Inferior parietal cortex (tissue), 1 donor: ENCODE measurements around the gene TIRAP.
"Not testable (repeated sequence)": the region's sequence is repeated elsewhere in the genome, so short reads cannot be mapped to it uniquely, and the experiment has no call there.

Experiments used
- DNase-seq: peaks from one replicate; pipeline ENCODE4 v3.0.0-alpha.2; 2016; ENCODE audit errors: extremely low spot score

The TIRAP gene

DNA sequence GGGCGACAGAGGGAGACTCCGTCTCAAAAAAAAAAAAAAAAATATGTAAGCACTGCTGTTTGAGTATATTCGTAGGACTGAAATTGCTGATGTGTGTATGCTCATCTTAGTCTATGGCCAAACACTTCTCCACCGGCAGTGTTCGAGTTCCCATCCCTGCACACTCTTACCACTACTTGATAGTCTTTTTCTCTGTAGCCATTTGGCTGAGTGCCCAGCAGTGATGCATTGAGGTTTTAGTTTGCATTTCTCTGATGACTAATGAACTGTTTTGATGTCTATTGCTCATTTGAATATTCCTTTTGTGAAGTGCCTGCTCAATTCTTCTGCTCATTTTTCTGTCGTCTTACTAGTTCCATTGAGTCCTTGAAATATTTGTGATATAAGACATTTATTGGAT, 1.9 kb downstream of the TIRAP start:
- DNase-seq: peak; percentile 75

DNA sequence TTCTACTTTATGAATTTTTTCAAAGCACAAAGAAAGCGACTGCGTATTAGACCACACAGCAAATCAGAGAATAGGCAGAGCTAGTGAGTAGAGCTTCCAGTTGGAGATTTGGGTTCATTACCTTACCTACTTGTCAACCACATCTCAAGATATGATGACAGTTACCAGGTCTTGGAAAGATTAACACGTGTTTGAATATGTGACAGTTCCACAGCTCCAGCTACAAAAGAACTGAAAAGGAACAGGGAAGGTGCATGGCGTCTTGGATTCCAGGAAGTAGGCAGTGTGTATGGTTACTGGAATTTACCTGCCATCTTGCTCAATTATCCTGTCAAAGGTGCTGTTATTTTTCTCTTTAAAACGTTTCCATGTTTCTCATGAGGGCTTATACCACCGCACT, 5.3 kb downstream of the TIRAP start:
- no peak for DNase-seq

DNA sequence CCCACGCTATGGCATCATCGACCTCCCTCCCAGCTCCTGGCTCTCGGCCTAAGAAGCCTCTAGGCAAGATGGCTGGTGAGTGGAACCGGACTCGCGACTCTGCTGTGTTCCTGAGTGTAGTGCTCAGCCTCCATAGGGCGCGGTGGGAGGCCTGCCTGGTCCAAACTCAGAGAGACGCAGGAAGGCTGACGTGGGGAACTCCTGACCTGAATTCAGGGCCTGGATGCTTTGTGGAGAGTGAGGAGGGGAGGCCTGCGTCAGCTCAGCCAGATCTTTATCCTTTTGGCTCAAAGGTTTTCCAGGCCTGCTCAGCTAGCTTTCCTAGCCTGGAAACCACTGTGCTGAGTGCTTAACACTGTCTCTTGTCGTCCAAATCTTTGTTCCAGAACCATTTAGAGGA, 8.0 kb downstream of the TIRAP start:
- no peak for DNase-seq

DNA sequence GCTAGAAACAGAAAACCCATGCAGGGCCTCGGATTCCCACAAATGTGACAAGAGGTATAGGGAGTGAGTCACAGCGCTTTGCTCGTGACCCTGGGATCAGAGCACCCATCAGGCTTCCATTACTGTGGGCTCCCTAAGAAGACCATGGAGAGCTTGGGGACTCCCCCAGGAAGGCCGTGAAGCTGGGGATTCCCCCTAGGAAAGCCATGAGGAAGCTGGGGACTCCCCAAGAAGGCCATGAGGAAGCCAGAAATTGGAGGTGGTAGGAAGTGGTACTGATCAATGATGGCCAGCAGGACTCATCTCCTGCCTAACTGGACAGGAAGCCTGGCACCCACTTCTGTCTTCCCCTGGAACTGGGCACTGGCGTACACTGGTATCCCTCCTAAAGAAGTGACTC, 10.8 kb downstream of the TIRAP start:
- no peak for DNase-seq

DNA sequence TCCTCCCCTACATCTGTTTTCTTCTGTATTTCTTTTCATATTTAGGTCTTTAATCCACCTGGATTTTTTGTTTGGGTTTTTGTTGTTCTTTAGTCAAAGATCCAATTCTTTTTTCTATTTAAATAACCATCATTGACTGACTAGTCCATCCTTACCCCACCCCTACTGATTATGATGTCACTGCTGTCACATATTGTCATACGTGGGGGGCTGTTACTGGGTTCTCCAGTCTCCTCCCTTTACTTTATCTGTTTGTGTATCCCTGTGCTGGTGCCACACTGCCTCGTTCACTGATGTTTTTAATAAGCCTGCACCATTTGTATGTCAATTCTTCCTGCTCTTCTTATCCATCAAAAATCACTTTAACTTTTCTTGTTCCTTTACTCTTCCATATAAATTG, 14.1 kb downstream of the TIRAP start:
- DNase-seq: no peak

DNA sequence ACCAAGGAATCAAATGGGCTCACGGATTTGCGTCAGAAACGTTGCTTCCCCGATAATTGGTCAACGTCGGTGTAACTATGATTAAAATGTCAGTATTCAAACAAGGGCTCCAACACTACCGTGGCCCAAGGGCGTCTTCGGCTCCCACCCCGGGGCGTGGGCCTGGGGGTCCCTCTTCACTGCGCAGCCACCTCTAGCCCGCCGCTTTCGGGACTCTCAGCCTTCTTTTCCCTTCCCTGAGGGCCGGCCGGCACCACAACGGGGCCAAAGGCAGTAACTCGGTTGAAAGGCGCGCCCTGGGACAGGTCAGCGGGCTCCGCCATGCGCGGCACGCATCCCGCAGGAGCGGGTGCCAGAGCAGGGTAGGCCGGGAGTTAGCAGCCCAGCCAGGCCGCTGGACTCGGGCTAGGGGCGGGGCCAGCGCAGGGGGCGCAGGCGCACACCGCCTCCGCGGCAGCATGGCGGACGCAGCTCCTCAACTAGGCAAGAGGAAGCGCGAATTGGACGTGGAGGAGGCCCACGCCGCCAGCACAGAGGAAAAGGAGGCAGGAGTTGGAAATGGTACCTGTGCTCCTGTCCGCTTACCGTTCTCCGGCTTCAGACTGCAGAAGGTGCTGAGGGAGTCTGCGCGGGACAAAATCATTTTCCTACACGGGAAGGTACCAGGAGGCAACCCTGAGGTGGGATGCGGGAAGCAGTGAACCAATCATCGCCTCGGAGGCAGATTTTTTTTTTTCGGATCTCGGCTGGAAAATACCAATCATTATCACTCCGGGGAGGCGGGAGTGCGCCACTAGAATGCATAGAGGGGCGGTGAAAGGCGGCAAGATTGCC, 20.9 kb downstream of the TIRAP start, which contains the start of gene DCPS:
DCPS (plus strand) TSS at position 438 of the 834 bp plus-strand sequence; CDS start at position 459, 21 bp downstream.
- DNase-seq: peak; percentile 88

DNA sequence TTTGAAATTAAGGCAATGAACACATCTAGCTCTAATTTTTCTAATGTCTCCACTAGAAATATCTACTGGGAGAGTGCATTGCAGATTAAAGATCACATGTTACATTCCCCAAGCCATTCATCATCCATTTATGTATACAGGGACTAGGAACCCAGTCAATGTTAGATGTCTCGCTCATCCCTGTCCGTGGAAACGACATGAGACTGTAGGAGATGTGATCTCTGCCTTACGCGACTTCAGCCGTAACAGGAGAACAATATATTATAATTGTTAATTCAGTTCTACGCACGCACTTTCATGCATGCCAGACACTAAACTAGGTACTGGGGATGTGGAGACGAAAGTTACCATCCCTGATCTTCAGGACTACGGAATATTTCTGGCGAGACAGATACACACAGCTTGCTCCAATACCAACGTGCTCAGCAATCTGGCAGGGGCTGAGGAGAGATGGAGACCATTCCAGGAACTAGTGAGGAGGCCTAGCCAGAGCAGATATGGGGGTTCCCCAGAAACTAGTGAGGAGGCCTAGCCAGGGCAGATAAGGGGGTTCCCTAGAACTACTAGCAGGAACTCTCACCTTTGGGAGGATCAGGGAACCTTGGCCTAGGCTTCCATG, 21.7 kb downstream of the TIRAP start:
- no peak for DNase-seq

DNA sequence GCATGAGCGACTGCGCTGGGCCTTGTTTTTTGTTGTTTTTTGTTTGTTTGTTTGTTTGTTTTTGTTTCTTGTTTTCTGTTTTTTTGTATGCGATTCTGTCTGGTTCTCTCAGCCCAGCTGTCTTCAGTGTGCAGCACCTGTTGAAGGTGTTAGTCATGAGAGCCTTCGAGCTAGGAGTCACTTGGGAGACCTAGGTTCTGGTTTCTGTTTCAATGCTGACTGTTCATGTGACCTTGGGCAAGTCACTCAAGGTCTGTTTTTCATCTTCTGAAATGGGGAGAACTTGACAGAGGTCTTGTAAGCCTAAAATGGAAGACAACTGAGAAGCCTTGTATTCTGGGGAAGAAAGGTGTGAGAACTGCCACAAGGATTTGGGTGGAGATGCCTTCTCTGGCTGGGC, 22.8 kb downstream of the TIRAP start:
- no peak for DNase-seq

DNA sequence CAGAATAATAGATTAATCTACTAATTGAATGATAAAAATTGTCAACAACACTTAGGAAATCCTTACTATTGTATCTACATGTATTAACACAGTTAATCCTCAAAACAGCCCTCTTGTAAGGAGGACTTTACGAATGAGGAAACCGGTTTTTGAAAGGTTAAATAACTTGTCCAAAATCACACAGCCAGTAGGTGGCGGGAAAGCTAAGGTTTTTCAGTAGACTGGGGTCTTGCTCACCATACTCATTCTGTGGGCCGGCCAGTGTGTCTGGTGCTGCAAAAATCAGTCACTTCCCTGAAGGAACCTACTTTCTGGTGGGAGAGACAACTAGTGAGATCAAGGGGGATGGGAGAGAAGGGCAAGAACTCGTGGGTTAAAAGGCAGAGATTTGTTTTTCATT, 24.8 kb downstream of the TIRAP start:
- DNase-seq: peak; percentile 57

DNA sequence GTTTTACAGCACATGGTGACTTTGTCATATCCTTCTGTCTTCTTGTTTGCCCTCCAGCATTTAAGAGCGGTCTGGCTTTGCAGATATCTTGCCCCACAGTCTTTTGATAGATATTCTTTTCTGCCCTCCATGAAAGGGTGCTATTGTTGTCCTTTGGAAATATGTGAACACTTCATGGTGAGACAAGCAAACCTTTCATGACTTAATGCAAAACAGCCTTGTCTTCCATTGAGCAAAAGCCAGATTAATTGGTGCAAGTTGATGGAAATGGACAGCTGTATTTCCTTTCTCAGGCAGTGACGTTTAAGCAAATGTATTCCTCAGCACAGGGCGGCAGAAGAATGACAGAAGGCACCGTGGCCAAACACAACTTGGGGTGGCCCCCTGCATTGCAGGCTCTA, 25.4 kb downstream of the TIRAP start:
- DNase-seq: peak; percentile 58

DNA sequence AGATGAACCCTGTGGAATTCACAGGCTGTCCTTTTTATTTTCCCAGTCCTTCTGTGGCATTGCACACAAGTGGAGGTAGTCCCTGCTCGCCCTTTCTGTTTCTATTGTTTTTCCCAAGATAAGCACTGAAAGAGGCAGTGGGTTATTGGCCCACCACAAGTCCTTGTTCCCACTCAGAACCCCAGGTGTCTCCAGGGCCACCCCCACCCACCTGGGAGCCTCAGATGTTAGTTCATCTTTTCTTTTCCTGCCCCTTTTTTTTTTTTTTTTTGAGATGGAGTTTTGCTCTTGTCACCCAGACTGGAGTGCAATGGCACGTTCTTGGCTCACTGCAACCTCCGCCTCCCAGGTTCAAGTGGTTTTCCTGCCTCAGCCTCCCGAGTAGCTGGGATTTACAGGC, 25.9 kb downstream of the TIRAP start:
- DNase-seq: not testable (repeated sequence)

DNA sequence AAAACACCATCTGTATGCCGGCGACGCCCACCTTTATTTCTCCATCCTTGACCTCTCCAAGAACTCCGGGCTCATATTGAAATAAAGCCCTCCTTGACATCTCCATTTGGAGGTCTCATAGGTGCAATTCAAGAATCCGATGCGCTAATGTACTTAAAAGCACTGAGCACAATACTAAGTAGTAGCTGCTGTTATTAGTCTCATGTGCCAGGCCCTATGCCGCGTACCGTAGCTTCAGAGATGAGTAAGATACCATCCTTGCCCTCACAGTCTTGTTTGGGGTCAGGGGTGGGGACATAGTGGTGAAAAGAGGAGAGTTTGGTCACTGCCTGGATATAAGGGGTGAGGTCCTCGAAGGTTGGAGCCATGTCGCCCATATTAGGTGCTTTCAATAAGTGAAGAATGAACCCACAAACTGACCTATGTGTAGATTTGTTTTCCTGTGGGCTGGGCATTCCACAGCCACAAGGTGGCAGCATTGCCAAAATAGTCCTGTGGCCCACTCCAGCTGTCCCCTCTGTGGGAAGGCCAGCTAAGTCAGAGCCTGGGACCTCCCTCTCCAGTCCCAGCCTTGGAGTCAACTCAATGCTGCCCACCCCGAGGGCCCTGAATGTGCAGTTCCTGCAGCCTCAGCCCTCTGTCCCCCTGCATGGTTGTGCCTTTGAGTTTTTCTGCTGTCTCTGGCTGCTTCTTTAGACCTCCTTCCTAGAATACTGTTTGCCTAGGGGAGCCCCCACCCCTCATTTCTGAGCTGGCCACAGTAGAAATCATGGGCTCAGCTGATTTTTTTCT, 27.5 kb downstream of the TIRAP start:
- DNase-seq: peak; percentile 87

DNA sequence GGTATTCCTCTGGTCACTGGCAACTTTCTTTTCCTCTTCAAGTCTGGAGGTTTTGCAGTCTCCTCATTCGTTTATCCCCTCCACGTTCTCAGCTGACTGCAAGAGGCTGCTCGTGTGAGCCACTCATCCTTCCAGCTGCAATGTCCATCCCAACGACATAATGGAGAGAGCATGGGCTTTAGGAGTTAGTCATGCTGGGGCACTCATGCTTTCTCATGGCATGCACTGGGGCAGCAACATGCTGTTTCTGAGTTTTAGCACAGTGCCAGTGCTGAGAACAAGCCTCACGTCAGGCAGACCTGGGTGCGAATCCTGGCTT, 28.1 kb downstream of the TIRAP start:
- DNase-seq: no peak

DNA sequence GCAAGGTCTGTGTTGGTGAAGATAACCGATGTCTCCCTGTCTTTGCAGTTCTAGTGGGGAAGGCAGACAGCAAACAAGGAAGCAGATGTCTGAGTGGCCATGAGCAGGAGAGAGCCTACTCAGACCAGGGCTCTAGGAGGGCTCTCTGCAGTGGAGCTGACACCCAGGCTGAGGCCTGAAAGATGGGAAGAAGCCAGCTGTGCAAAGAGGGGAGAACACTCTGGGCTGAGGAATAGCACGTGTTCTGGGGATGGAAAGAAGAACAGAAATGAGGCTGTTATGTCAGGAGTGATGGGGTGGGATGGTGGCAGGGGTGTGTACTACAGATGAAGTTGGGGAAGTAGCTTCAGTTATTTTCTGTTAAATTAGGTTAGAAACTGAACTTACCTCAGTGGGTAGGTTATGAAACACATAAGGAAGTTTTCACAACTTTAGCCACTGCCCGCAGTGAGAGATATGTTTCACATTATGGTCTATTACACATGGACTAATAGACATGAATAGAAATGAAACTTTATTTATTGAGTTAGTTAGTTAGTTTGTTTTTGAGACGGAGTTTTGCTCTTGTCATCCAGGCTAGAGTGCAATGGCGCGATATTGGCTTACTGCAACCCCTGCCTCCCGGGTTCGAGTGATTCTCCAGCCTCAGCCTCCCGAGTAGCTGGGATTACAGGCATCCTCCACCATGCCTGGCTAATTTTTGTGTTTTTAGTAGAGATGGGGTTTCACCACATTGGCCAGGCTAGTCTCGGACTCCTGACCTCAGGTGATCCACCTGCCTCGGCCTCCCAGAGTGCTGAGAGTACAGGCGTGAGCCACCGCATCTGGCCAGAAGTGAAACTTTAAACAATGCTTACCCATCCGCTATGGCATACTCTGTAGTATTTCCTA, 28.8 kb downstream of the TIRAP start:
- no peak for DNase-seq

DNA sequence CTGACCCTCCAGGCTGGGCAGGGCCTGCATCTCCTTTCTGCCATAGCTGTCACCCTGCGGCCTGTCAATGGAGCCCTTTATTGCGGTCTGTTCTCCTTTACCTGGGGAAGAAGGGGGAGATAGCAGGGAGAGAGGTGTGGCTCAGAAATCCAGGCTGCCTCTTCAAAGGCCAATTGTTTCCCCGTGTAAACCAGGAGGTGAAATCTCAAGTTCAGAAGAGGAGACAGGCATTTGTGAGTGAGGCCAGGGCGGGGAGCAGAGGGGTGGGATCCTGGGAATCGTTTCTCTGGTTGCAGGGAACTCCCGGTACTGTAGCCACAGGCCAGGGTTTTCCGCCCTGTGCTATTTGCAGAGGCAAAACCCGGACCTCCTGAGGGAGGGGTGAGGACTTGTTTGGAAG, 30.1 kb downstream of the TIRAP start:
- DNase-seq: no peak

DNA sequence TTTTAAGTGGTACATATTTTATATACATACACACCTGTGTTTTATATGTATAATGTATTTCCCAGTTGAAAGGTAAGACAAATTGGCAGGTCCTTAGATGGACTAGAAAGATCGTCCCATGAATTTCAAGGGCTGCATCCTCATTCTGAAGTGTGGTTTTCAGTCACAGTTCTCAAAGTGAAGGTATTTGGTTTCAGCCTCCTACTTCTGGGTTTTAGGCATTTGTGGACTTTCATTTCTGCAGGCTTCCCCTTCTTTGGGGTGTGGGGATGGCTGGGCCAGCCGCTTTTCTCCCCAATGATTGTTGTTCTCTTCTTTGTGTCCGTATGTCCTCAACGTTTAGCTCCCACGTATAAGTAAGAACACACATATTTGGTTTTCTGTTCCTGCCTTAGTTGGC, 30.9 kb downstream of the TIRAP start:
- no peak for DNase-seq

DNA sequence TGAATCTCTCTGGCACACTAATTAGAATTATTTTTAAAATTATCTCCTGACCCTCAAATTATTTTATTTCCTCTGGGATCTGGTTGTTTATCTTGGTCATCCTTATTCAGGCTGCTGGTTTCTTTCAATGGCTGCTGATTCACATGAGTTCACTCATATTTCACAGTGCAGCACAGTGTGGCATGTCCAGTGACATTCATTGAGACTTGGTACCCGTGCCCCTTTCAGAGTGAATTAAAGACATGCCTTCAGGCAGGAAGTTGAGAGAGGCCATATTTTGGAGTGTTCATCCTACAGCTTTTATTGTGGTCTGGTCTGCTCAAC, 34.5 kb downstream of the TIRAP start:
- DNase-seq: no peak

DNA sequence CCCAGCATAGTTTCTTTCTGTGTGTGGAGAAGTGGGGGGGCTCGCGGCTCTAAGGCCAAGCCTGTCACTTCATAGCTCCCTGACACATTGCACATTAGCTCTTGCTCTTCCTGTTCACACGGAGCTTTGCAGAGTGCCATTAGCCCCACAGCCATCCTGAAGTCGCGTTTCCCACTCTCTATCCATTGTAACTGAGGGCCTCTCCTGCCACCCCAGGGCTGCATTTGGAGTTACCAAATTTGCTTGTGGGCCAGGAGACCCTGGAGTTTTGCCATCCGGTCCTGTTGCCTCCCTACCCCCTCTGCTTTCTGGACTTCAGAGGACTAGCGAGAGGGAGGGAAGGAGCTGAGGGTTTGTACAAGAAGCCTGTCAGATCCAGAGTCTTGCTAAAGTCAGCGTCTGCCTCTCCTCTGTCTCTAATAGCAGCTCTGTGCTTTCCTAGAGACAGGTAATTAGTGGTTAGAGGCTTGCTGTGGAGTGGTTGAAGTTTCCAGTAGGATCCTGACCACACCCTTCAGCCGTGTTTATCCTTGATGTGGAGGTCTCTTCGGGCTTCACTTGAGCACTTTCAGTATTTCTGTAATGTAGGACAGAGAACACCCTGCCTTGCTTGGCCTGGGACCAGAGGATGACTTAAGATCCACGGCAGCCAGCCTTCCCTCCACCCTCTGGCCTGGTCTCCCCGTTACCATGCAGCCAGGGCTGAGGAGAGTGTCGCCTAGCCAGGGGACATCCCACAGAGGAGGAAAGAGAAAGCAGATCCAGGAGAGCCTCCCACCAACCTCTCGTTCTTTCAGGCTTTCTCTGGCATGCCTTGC, 35.1 kb downstream of the TIRAP start:
- DNase-seq: peak; percentile 15

DNA sequence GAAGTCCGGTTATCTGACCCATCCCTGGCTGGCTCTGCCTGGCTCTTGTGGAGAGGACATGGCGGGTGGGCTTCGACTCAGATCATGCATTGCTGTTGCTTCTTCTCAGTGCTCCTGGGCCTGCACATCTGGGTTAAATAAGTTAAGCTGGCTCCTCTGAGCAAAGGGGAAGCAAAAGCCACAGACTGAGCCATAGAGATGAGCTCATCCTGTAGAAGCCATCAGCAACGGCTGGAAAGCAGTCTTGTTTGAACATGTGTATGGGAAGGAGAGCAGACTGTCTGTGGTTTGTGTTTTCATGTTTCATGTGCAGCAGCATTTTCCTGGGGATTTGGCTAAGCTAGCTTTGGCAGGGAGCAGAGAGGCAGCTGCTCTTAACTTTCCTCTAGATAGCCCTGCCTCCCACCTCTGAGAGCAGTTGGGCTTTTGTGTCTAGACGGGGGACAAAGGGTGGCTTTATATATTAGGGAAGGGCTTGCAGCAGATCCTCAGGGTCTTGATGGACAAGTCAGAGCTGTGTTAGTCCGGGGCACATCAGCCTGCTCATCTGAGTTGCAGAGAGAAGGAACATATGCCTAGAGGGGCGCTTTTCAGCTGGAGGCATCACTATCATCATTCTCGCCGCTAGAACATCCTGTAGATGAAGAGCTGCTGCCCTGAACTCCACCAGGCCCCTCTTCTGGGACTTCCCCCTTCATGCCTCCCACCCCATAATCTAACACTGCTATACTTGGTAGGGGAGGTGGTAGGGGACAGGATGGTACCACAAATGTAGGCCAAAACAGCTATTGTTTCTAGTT, 35.9 kb downstream of the TIRAP start:
- DNase-seq: peak; percentile 42

DNA sequence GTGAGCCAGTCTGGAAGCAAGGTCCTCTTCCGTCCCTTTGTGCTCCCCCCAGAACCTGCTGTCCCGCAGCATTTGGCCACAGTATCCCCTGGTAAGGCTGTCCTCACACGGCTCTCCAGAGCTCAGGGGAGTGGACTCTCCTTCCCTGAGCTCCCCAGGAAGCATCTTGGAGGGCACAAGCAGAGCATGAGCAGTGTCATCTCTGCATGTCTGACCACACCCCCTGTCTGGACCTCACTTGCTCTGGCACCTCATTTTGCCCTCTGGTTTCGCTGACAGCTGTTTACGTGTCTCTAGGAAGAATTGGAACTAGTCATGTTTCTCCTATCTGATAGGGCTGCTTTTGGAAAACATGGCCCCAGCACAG, 36.5 kb downstream of the TIRAP start:
- no peak for DNase-seq
